Psoas muscle (tissue), 8 donors: ENCODE measurements around the gene KLHL13. TPM values are rescaled to one million over a fixed set of nuclear protein-coding genes. Genes with fewer than 3 reads are reported as not detected.
"Not testable (repeated sequence)": the region's sequence is repeated elsewhere in the genome, so short reads cannot be mapped to it uniquely, and the experiment has no call there.

ENCODE experiments used
- ATAC-seq, 4 donors: fragments of 200-7000 bp; cut with Tn5 transposase; one replicate each; pipeline ENCODE4 v1.9.1; 2020; ENCODE audit warnings: moderate library complexity in 3 of 4, mild to moderate bottlenecking in 2 of 4
- DNase-seq, 2 donors: peaks; one replicate each; pipeline ENCODE4 v3.0.0-alpha.2; 2020
- H3K27ac ChIP-seq: fragments of 200-600 bp; one replicate; pipeline ENCODE4 v1.8.0; 2022
- H3K27me3 ChIP-seq, 3 donors: fragments of 200-600 bp in 1 of 3; one replicate each; pipeline versions ENCODE4 v1.6.1 to v1.8.0; 2013 to 2022; ENCODE audit warnings: low read length in 2 of 3, mild to moderate bottlenecking in 2 of 3, moderate library complexity in 1 of 3; ENCODE audit not compliant: insufficient read depth in 3 of 3
- H3K36me3 ChIP-seq, 2 donors: fragments of 200-600 bp in 1 of 2; one replicate each; pipeline versions ENCODE4 v1.6.1 to v1.8.0; 2013 to 2022; ENCODE audit warnings: low read depth in 1 of 2, mild to moderate bottlenecking in 1 of 2, moderate library complexity in 1 of 2; ENCODE audit not compliant: insufficient read depth in 1 of 2
- H3K4me1 ChIP-seq: fragments of 200-600 bp; one replicate; pipeline ENCODE4 v1.8.0; 2022
- H3K4me3 ChIP-seq: fragments of 200-600 bp; one replicate; pipeline ENCODE4 v1.8.0; 2022; ENCODE audit warnings: mild to moderate bottlenecking
- H3K9me3 ChIP-seq: fragments of 200-600 bp; one replicate; pipeline ENCODE4 v1.8.0; 2022
- WGBS, 3 donors: extraction: QIAGEN DNeasy Blood & Tissue Kit; methylation state at CpG; one replicate each; pipeline versions ENCODE4 v1.1.6 to v1.1.7; 2013; 5-methylcytosine and 5-hydroxymethylcytosine counted together
- intact Hi-C, 2 donors: fragments of 100-400 bp; cut with DNase I; formaldehyde crosslinking; loops; one replicate each; pipeline versions ENCODE4 v1.11.0 to v1.14.2; 2022
- polyA plus RNA-seq, 3 donors: library from polyadenylated mRNA; stranded (reverse); fragments of 200-250 nt; gene quantifications; one replicate each; pipeline ENCODE4 v1.2.3, GENCODE V29; 2013
- total RNA-seq, 4 donors: library from RNA; stranded (reverse); fragmentation: NEBNext Ultra II Directional in 2 of 4; extraction: Animal tissue kit (Norgen Biotek cat#: 25700) in 2 of 4; gene quantifications; one replicate each; pipeline versions ENCODE4 v1.2.1 to v1.2.4, GENCODE V29; 2021 to 2023
- TF ChIP-seq, protein P1 (sequence below): fragments of 200-600 bp; IDR thresholded peaks from one replicate; pipeline ENCODE4 v1.8.0; 2022; ENCODE audit warnings: antibody characterized with exemption
- donor health status: healthy with polysubstance abuse.
- donor health status: DM: no; HTN: no; CAD: no; lungs with moderate emphysema.
- donor health status: Bipolar disorder and iron deficiency.
- donor health status: healthy.
- donor health status: DM: yes; HTN: yes; CAD: no.
- donor health status: DM: no; HTN: no; CAD: no.
- donor health status: DM: no; HTN: no; CAD: no.
- donor health status: DM: yes; HTN: yes; CAD: no.

The KLHL13 gene
- total and polyA plus RNA-seq, 7 donors = 0.61 to 4.5 (median 1.5) TPM

DNA sequence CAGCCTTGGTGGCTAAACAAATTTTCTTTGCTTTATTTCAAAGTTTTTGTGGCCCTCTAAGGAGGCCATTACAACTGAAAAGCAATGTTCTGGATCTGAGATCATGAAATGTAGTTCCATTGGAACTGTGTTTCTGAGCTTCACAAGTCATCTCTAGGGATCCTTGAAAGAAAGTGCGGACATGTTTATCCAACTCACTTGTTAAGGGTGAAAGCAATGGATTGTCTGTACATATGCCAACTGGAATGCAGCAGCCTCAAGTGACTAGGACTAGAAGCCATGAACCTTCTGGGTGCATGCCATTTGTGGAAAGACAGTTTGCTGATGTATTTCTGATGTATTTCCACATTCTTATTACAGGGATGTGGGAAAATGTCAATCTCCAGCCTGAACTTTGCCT is 36.7 kb upstream of the KLHL13 start:
- 81 to 88% (median 82%) methylated on average over 1 of the region's 1 CpG for WGBS, 3 donors
- Histone ChIP-seq H3K36me3 (no peaks in the 10 kb centered on the region), H3K4me3 (no peak overlapping the region), H3K27ac (no peak overlapping the region), H3K9me3 (no peaks in the 10 kb centered on the region), H3K4me1 (no peaks in the 10 kb centered on the region), H3K27me3 (peaks cover 0 to 2% (median 0%) of the 10 kb centered on the region in 3 donors)
- no peak for ATAC-seq
- no peak for DNase-seq
- TF ChIP-seq, protein P1, sequence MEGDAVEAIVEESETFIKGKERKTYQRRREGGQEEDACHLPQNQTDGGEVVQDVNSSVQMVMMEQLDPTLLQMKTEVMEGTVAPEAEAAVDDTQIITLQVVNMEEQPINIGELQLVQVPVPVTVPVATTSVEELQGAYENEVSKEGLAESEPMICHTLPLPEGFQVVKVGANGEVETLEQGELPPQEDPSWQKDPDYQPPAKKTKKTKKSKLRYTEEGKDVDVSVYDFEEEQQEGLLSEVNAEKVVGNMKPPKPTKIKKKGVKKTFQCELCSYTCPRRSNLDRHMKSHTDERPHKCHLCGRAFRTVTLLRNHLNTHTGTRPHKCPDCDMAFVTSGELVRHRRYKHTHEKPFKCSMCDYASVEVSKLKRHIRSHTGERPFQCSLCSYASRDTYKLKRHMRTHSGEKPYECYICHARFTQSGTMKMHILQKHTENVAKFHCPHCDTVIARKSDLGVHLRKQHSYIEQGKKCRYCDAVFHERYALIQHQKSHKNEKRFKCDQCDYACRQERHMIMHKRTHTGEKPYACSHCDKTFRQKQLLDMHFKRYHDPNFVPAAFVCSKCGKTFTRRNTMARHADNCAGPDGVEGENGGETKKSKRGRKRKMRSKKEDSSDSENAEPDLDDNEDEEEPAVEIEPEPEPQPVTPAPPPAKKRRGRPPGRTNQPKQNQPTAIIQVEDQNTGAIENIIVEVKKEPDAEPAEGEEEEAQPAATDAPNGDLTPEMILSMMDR = no peak
- intact Hi-C loops = no loop called here

DNA sequence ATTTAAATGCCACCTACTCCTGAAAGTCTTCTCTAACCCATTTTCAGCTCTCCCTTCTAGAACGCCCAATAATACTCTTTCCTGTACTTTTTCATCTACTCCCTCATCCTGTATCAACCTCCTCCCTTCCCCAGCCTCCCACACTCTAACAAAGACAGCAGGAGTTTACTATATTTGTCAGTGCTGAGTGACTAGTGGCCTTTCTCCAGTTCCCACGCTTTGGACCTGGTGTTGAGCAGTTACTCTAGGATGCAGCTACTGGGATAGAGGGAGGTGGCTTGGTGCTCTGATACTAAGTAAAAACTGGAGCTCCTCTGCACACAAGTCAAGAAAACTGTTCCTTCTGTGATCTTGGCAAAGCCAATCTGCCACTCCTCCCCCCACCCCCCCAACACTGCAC is 36.1 kb upstream of the KLHL13 start:
- TF ChIP-seq, protein P1 = no peak
- H3K36me3 ChIP-seq = no peaks in the 10 kb centered on the region
- ATAC-seq = no peak
- H3K9me3 ChIP-seq = no peaks in the 10 kb centered on the region
- DNase-seq = no peak
- intact Hi-C loops = no loop called here
- WGBS, 3 donors = 61 to 68% (median 64%) methylated on average over 2 of the region's 2 CpGs
- H3K27ac ChIP-seq = no peak overlapping the region
- H3K4me3 ChIP-seq = no peak overlapping the region
- no peaks in the 10 kb centered on the region for H3K4me1 ChIP-seq
- H3K27me3 ChIP-seq = peaks cover 0 to 2% (median 0%) of the 10 kb centered on the region in 3 donors

DNA sequence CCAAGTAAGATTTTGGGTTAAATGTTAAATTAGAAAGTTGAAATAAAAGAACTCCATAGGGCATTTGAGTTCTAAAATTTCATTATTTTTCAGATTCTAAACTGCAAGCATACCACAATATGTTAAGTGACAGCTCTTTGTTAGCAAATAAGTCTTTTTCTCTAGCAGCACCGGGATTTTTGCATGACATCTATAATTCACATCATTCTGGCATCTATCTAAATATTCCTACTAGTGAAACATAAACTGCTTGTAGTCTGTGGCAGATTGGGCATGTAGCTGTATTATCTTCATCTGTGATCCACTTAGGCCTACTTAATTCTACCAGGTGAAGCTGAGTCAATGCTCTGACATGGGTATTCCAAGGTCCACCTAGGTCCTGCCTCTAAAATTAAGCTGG is 32.1 kb upstream of the KLHL13 start:
- Histone ChIP-seq H3K27me3 (peaks cover 0 to 6% (median 0%) of the 10 kb centered on the region in 3 donors), H3K4me3 (no peak overlapping the region), H3K9me3 (no peaks in the 10 kb centered on the region), H3K27ac (no peak overlapping the region), H3K4me1 (no peaks in the 10 kb centered on the region), H3K36me3 (no peaks in the 10 kb centered on the region)
- intact Hi-C loops = no loop called here
- DNase-seq = no peak
- no peak for ATAC-seq
- TF ChIP-seq, protein P1 = no peak
- WGBS, 3 donors = 73 to 93% (median 73%) methylated on average over 1 of the region's 1 CpG

DNA sequence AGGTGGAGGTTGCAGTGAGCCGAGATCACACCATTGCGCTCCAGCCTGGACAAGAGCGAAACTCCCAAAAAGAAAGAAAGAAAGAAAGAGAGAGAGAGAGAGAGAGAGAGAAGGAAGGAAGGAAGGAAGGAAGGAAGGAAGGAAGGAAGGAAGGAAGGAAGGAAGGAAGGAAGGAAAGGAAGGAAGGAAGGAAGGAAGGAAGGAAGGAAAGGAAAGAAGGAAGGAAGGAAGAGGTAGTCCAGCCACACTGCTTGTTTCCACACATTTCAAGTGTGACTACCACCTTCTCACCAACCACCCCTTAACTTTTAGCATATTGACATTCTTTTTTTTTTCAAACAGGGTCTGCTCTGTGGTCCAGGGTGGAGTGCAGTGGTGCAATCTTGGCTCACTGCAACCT is 31.2 kb upstream of the KLHL13 start:
- H3K36me3 ChIP-seq, DNase-seq, ATAC-seq, H3K9me3 ChIP-seq, H3K4me3 ChIP-seq, H3K27me3 ChIP-seq, H3K27ac ChIP-seq, intact Hi-C loops, H3K4me1 ChIP-seq: not testable (repeated sequence)
- WGBS, 3 donors = 93 to 100% (median 98%) methylated on average over 3 of the region's 3 CpGs

DNA sequence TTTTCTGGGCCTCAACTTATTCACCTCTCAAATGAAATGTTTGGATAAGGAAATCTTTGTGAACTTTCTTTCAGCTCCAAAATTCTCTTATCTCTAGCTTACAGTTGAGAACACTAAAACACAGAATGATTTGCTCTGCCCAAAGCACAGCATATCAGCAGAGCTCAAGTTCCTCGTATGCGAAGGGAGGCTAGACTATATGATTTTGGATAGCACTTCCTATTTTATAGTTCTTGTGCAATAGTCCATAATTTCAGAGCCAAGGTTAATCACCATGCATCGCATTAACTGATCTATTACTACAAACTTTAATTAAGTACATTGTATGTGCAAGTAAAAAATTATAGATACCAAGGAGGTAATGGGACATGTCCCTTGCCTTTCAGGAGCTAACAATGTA is 27.0 kb upstream of the KLHL13 start:
- 75 to 98% (median 92%) methylated on average over 3 of the region's 3 CpGs for WGBS, 3 donors
- TF ChIP-seq, protein P1 = no peak
- H3K4me1 ChIP-seq = no peaks in the 10 kb centered on the region
- peaks cover 0 to 5% (median 0%) of the 10 kb centered on the region in 3 donors for H3K27me3 ChIP-seq
- no peak overlapping the region for H3K27ac ChIP-seq
- H3K9me3 ChIP-seq = peaks cover 1% of the 10 kb centered on the region
- H3K36me3 ChIP-seq = no peaks in the 10 kb centered on the region
- intact Hi-C loops = no loop called here
- no peak overlapping the region for H3K4me3 ChIP-seq
- no peak for ATAC-seq
- no peak for DNase-seq
